RWPE2 (cell line): ENCODE measurements around the gene REM2.

Experiments
- ATAC-seq: fragments of 200-7000 bp; cut with Tn5 transposase; 3 replicates; pipeline ENCODE4 v1.9.1; 2021; ENCODE audit warnings: low read depth
- DNase-seq: peaks from one replicate; pipeline ENCODE4 v3.0.0-alpha.2; 2020; ENCODE audit warnings: low spot score
- H3K27ac ChIP-seq: fragments of 450-650 bp; 2 replicates; pipeline ENCODE4 v1.5.1; 2017; ENCODE audit warnings: mild to moderate bottlenecking; ENCODE audit not compliant: poor library complexity, severe bottlenecking
- H3K27me3 ChIP-seq: fragments of 250-450 bp; sonication (Bioruptor Pico); 2 replicates; pipeline ENCODE4 v1.5.1; 2021; ENCODE audit warnings: mild to moderate bottlenecking, moderate library complexity; ENCODE audit not compliant: insufficient read depth, poor library complexity, severe bottlenecking
- H3K36me3 ChIP-seq: fragments of 250-450 bp; sonication (Bioruptor Pico); 2 replicates; pipeline ENCODE4 v1.5.1; 2020; ENCODE audit warnings: low read depth, mild to moderate bottlenecking, moderate library complexity
- H3K4me1 ChIP-seq: fragments of 250-450 bp; sonication (Bioruptor Pico); 2 replicates; pipeline ENCODE4 v1.5.1; 2021; ENCODE audit warnings: mild to moderate bottlenecking, moderate library complexity; ENCODE audit not compliant: insufficient read depth, poor library complexity, severe bottlenecking
- H3K4me3 ChIP-seq: fragments of 250-450 bp; sonication (Bioruptor Pico); 2 replicates; pipeline ENCODE4 v1.5.1; 2021; ENCODE audit warnings: mild to moderate bottlenecking, moderate library complexity; ENCODE audit not compliant: severe bottlenecking
- H3K9me3 ChIP-seq: fragments of 250-450 bp; sonication (Bioruptor Pico); 2 replicates; pipeline ENCODE4 v1.5.1; 2021; ENCODE audit warnings: mild to moderate bottlenecking, moderate library complexity; ENCODE audit not compliant: severe bottlenecking
- TF ChIP-seq, protein P1 (sequence below): fragments of 450-650 bp; IDR thresholded peaks from one replicate; pipeline ENCODE4 v1.5.1; 2017; ENCODE audit warnings: mild to moderate bottlenecking, moderate library complexity; ENCODE audit not compliant: poor library complexity, severe bottlenecking

Gene REM2

GRCh38 chr14:22842211-22843122 is 40.6 kb upstream of the REM2 start:
- ATAC-seq (no peak), DNase-seq (peak; percentile 55)
- no peaks in the 10 kb centered on the region for H3K27me3 ChIP-seq
- no peaks in the 10 kb centered on the region for H3K9me3 ChIP-seq
- H3K4me1 ChIP-seq = peaks cover 28% of the 10 kb centered on the region
- peaks cover 90% of the 10 kb centered on the region for H3K36me3 ChIP-seq
- TF ChIP-seq, protein P1, sequence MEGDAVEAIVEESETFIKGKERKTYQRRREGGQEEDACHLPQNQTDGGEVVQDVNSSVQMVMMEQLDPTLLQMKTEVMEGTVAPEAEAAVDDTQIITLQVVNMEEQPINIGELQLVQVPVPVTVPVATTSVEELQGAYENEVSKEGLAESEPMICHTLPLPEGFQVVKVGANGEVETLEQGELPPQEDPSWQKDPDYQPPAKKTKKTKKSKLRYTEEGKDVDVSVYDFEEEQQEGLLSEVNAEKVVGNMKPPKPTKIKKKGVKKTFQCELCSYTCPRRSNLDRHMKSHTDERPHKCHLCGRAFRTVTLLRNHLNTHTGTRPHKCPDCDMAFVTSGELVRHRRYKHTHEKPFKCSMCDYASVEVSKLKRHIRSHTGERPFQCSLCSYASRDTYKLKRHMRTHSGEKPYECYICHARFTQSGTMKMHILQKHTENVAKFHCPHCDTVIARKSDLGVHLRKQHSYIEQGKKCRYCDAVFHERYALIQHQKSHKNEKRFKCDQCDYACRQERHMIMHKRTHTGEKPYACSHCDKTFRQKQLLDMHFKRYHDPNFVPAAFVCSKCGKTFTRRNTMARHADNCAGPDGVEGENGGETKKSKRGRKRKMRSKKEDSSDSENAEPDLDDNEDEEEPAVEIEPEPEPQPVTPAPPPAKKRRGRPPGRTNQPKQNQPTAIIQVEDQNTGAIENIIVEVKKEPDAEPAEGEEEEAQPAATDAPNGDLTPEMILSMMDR = no peak
- H3K27ac ChIP-seq = peak overlapping the region; percentile 98
- H3K4me3 ChIP-seq = no peak overlapping the region

DNA sequence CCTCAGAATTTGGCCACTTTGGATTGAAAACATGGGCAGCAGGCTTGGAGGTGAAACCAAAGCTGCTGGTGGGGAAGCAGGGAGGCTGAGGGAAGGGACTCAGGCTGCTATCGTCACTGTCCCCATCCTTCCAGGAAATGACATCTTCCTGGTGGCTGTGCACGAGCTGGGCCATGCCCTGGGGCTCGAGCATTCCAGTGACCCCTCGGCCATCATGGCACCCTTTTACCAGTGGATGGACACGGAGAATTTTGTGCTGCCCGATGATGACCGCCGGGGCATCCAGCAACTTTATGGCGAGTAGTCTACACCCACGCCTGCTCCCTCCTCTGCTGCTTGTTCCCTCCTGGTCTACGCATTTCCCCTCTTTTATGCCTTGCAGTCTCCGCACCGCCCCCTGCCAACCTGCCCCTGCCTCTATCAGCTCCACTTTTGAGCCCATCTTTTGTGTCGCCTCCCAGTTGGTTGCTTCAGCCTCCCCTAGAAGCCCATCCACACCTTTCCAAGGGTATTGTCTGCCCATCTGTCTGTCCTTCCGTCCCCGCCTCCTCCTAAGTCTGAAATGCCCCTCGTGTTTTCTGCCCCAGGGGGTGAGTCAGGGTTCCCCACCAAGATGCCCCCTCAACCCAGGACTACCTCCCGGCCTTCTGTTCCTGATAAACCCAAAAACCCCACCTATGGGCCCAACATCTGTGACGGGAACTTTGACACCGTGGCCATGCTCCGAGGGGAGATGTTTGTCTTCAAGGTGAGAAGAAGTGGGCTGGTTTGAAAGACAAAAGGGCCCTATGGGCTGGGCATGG is 39.7 kb upstream of the REM2 start:
- peaks cover 82% of the 10 kb centered on the region for H3K36me3 ChIP-seq
- H3K9me3 ChIP-seq = no peaks in the 10 kb centered on the region
- peaks cover 35% of the 10 kb centered on the region for H3K4me1 ChIP-seq
- H3K27ac ChIP-seq = peak overlapping the region; percentile 98
- H3K27me3 ChIP-seq = no peaks in the 10 kb centered on the region
- DNase-seq = peak; percentile 41
- TF ChIP-seq, protein P1 = no peak
- no peak overlapping the region for H3K4me3 ChIP-seq
- no peak for ATAC-seq

DNA sequence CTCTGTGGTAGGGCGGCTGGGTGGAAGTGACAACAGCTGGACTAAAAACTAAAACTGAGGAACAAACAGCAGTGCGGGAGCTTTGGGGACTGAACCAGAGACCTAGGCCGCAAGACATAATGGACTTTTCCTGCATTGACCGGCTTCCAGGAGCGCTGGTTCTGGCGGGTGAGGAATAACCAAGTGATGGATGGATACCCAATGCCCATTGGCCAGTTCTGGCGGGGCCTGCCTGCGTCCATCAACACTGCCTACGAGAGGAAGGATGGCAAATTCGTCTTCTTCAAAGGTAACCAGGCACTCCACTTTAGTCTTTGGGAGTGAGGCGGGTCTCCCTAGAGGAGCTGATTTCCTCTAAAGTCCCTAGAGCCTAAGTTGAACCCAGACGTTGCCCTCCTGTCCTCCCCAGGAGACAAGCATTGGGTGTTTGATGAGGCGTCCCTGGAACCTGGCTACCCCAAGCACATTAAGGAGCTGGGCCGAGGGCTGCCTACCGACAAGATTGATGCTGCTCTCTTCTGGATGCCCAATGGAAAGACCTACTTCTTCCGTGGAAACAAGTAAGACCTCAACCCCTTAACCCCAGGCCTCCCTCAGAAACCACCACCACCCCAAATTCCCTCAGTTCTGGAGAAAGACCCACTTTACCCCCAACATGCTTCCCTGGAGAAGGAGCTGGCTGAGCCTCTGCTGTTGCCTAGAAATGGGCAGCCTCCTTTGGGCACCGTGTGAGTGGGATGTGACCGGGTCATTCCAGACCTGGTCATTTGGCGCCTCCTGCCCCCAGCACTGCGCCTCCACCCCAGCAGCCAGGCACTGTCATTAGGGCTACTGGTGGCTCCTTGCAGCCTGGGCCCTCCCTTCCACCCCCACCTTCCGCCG is 38.6 kb upstream of the REM2 start:
- Histone ChIP-seq H3K4me3 (no peak overlapping the region), H3K9me3 (no peaks in the 10 kb centered on the region), H3K27ac (peak overlapping the region; percentile 97), H3K27me3 (no peaks in the 10 kb centered on the region), H3K4me1 (peaks cover 38% of the 10 kb centered on the region), H3K36me3 (peaks cover 73% of the 10 kb centered on the region)
- ATAC-seq = no peak
- TF ChIP-seq, protein P1 = no peak
- no peak for DNase-seq

DNA sequence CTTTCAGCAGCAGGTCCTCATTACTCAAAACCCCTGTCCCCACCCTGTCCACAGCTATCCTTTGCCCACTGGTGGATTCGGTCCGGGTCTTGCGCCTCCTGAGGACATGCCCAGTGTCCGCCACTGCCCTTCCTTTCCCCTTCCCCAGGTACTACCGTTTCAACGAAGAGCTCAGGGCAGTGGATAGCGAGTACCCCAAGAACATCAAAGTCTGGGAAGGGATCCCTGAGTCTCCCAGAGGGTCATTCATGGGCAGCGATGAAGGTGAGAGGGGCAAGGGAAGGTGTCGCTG is 38.0 kb upstream of the REM2 start:
- no peak overlapping the region for H3K4me3 ChIP-seq
- H3K27ac ChIP-seq = peak overlapping the region; percentile 97
- H3K4me1 ChIP-seq = peaks cover 40% of the 10 kb centered on the region
- no peaks in the 10 kb centered on the region for H3K27me3 ChIP-seq
- peaks cover 67% of the 10 kb centered on the region for H3K36me3 ChIP-seq
- no peak for DNase-seq
- TF ChIP-seq, protein P1 = no peak
- H3K9me3 ChIP-seq = no peaks in the 10 kb centered on the region
- no peak for ATAC-seq
